ENCODE measurements around the gene OSMR. TPM values are rescaled to one million over a fixed set of nuclear protein-coding genes. Genes with fewer than 3 reads are reported as not detected.

The OSMR gene
- total and polyA plus RNA-seq, 5 experiments from 2014 or later: 0.13 to 0.18 TPM; not detected in 3

DNA sequence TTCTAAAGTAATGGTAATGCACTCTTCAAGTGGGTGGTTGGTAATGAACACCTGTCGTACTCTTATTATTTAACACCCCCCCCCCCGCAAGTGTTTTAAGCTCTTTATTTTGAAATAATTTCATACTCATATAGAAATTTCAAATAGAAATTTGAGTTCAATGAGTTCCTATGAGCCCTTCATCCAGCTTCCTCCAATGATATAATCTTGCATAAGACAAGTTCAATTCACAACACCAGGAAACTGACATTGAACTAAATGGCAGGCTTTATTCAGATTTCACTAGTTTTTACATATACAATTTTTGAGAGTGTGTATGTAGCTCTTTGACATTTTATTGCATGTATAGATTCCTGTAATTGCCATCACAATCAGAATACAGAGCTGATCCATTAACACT lies 30.9 kb upstream of the OSMR start:
- POLR2A ChIA-PET: no interaction called here
- no peaks in the 10 kb centered on the region for H3K9me3 Mint-ChIP-seq
- no peak overlapping the region for H3K27ac Mint-ChIP-seq
- ATAC-seq (no peak), DNase-seq (no peak)
- H3K4me3 Mint-ChIP-seq: no peak overlapping the region
- no peaks in the 10 kb centered on the region for H3K36me3 Mint-ChIP-seq
- peaks cover 0 to 1% (median under 1%) of the 10 kb centered on the region in 4 donors for H3K4me1 Mint-ChIP-seq
- peaks cover 17 to 63% (median 42%) of the 10 kb centered on the region in 5 donors for H3K27me3 Mint-ChIP-seq

DNA sequence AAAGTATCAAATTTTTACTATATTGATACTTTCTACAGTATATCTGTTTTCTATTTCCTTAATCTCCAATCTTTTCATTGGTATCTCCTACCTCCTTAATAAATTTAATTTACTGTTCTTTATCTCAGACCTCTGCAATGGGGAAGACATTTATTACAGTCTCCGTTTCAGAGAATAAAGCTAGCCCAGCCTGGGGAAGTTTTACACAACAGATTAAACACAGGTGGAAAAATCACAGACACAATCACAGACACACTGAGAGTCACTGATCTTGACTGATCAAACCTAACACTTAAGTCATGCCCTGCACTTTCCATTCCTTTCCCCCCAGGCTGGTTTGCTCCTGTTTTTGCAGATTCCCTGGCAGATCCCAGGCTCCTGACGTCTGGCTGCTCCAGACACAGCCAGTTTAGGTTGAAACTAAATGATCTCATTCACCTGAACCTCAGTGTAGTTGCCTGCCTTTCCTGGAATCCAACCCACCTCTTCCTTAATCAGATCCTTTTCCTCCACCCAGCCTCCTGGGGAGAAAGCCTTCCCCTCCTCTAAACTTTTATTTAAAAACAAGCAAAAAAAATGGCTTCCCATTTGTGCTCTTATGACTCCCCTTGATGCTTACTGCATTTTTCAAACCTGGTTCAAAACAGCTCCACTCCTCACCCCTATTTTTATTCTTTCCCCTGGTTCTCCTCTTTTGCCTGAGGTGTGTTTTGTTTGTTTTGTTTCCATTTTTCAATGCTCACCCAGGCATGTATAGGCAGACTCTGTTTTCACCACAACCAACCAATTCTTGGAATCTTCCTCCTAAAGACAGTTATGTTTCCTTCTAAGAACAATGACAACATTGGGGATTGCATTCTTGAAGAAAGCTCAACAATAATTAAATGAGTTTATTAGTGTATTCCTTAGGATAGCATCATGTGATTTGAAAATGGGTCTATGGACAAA lies 29.5 kb upstream of the OSMR start:
- no peak for DNase-seq
- no peak for ATAC-seq
- peaks cover 17 to 58% (median 40%) of the 10 kb centered on the region in 5 donors for H3K27me3 Mint-ChIP-seq
- no peaks in the 10 kb centered on the region for H3K36me3 Mint-ChIP-seq
- peaks cover 0 to 5% (median 0%) of the 10 kb centered on the region in 9 donors for H3K9me3 Mint-ChIP-seq
- POLR2A ChIA-PET: no interaction called here
- no peaks in the 10 kb centered on the region for H3K4me1 Mint-ChIP-seq
- H3K27ac Mint-ChIP-seq: no peak overlapping the region
- H3K4me3 Mint-ChIP-seq: no peak overlapping the region

DNA sequence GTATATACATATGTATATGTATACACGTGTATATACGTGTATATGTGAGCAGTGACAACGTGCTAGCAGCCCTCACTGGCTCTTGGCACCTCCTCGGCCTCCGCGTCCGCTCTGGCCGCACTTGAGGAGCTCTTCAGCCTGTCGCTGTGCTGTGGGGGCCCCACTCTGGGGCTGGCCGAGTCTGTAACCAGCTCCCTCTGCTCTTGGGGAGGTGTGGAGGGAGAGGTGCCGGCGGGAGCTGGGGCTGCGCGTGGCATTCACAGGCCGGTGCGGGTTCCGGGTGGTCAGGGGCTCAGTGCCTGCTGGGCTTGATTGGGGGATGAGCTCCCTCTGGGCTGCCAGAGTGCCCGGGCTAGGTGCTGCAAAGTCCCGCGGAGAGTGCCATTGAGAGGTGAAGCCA lies 24.1 kb upstream of the OSMR start:
- Mint-ChIP-seq H3K9me3 (peaks cover 0 to 8% (median 0%) of the 10 kb centered on the region in 9 donors), H3K4me3 (no peak overlapping the region), H3K4me1 (no peaks in the 10 kb centered on the region), H3K27ac (no peak overlapping the region), H3K36me3 (peaks cover 0 to 1% (median 0%) of the 10 kb centered on the region in 3 donors), H3K27me3 (peaks cover 6 to 20% (median 18%) of the 10 kb centered on the region in 5 donors)
- POLR2A ChIA-PET: no interaction called here
- DNase-seq (no peak), ATAC-seq (no peak)

DNA sequence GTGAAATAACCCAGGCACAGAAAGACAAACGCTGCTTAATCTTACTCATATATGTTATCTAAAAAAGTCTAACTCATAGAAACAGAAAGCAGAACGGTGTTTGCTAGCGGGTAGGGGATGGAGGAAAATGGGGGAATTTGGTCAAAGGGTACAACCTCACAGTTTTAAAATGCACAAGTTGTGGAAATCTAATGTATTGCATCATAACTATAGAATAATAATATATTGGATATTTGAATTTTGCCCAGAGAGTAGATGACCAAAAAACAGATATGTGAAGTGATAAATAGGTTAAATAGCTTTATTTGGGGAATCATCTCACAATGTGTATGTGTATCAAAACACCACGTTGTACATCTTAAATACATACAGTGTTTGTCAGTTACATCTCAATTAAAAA lies 22.3 kb upstream of the OSMR start:
- H3K27me3 Mint-ChIP-seq: peaks cover 6 to 22% (median 15%) of the 10 kb centered on the region in 5 donors
- H3K4me1 Mint-ChIP-seq: no peaks in the 10 kb centered on the region
- POLR2A ChIA-PET: no interaction called here
- H3K36me3 Mint-ChIP-seq: peaks cover 0 to 4% (median 0%) of the 10 kb centered on the region in 3 donors
- ATAC-seq (no peak), DNase-seq (no peak)
- H3K27ac Mint-ChIP-seq: no peak overlapping the region
- H3K9me3 Mint-ChIP-seq: peaks cover 0 to 8% (median 0%) of the 10 kb centered on the region in 9 donors
- H3K4me3 Mint-ChIP-seq: no peak overlapping the region

DNA sequence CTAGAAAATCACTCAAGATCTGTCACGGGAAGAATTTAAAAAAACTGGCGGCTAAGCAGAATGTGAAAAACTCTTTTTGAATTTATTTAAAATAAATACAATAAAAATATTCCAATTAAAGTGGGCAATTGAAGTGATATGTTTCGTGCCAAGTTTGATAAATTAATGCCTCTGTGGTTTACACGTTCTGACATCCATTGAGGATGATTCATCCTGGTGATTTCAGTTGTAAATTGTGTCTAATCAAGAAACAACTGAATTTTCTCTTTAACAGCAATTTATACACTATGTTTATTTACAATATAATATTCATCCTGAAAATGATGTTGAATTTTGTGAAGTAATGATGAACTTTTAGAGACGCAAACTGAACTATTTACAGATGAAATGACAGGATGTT lies 21.0 kb upstream of the OSMR start:
- Mint-ChIP-seq H3K9me3 (peaks cover 0 to 8% (median 0%) of the 10 kb centered on the region in 9 donors), H3K36me3 (peaks cover 0 to 4% (median 0%) of the 10 kb centered on the region in 3 donors), H3K27me3 (peaks cover 9 to 36% (median 15%) of the 10 kb centered on the region in 5 donors), H3K4me1 (no peaks in the 10 kb centered on the region), H3K4me3 (no peak overlapping the region), H3K27ac (no peak overlapping the region)
- DNase-seq: no peak
- ATAC-seq: no peak
- POLR2A ChIA-PET: no interaction called here

DNA sequence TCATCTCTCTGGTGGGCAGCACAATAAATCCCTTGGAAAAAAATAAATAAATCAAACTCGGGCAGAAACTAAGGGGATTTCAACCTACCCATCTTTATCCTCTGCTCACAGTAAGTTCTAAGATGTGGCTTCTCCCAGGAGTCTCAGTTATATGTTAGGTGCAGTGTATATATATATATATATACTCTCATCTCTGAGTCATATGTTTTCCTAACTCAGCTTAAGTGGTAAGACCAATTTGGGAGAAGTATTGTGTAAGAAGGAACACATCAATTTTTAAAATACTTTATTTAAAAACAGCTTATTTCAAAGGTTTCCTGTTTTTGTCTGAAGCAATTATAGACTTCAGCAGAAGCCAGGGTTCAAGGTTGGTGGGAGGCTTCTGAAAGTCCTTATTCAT lies 20.3 kb upstream of the OSMR start:
- Mint-ChIP-seq H3K27me3 (peaks cover 9 to 42% (median 15%) of the 10 kb centered on the region in 5 donors), H3K9me3 (peaks cover 0 to 2% (median 0%) of the 10 kb centered on the region in 9 donors), H3K4me3 (no peak overlapping the region), H3K4me1 (no peaks in the 10 kb centered on the region), H3K27ac (no peak overlapping the region), H3K36me3 (peaks cover 0 to 4% (median 0%) of the 10 kb centered on the region in 3 donors)
- ATAC-seq (no peak), DNase-seq (no peak)
- POLR2A ChIA-PET: no interaction called here

DNA sequence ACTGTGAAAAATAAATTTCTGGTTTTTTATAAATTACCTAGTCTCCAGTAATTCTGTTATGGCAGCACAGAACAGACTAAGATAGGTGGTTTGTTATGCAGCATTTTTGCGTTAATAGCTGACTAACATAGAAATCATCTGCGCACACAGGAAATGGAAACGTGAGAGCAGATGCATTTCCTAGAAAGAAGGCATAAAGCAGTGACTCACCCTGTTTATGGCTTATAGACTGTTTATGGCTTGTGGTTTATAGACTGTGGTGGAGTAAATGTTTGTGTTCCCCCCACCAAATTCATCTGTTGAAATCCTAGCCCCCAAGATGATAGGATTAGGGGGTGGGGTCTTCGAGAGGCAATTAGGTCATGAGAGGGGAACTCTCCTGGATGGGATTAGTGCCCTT lies 18.3 kb upstream of the OSMR start:
- H3K9me3 Mint-ChIP-seq: peaks cover 0 to 2% (median 0%) of the 10 kb centered on the region in 9 donors
- H3K27ac Mint-ChIP-seq: no peak overlapping the region
- ATAC-seq (no peak), DNase-seq (no peak)
- H3K36me3 Mint-ChIP-seq: peaks cover 0 to 4% (median 0%) of the 10 kb centered on the region in 3 donors
- H3K4me3 Mint-ChIP-seq: no peak overlapping the region
- POLR2A ChIA-PET: no interaction called here
- H3K27me3 Mint-ChIP-seq: peaks cover 9 to 43% (median 19%) of the 10 kb centered on the region in 5 donors
- peaks cover 0 to 2% (median 0%) of the 10 kb centered on the region in 4 donors for H3K4me1 Mint-ChIP-seq

DNA sequence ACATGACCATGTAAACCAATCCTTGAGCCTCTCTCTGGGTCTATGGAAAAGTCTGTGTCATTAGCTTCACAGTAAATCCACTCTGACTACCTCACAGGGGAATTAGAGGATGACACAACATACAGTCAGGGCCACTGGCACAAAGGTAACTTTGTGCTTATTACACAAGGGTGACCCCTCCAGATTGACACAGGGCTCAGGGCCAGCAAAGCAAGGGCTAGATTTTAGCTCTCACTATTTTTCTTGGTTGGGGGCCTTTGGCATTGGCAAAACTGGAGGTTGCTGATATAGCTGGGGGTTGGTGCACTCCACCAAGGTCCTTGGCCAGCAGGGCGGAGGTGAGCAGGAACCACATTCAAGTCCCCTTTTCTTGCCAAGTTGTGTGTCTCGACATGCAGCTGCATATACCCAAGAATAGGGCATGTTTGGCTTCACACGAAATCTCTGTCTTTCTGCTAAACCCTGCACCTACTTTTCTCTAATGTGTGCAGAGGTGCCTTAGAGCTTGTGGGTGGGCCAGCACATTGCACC lies 15.2 kb upstream of the OSMR start:
- H3K4me3 Mint-ChIP-seq: no peak overlapping the region
- no peak overlapping the region for H3K27ac Mint-ChIP-seq
- POLR2A ChIA-PET: no interaction called here
- H3K27me3 Mint-ChIP-seq: peaks cover 13 to 47% (median 18%) of the 10 kb centered on the region in 5 donors
- H3K36me3 Mint-ChIP-seq: peaks cover 0 to 4% (median 0%) of the 10 kb centered on the region in 3 donors
- H3K4me1 Mint-ChIP-seq: peaks cover 0 to 2% (median 0%) of the 10 kb centered on the region in 4 donors
- no peak for DNase-seq
- no peak for ATAC-seq
- no peaks in the 10 kb centered on the region for H3K9me3 Mint-ChIP-seq

DNA sequence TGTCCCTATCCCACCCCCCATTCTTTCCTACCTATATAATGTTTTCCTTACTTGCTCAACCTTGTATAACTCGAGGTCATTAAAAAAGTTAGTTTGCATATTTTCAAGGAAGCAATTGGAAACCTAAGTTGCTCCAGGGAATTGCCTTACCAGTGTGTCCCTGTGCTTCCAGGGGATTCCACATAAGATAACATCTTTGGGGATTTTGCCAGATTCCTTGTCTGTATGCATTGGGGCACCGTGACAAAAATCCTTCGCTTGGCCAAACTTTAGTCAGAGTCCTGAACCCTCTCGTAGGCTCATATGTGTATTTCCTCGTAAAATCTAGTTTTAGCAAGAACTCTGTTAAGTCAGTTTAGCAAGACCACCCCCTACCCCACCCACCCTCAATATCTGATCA lies 14.7 kb upstream of the OSMR start:
- POLR2A ChIA-PET: no interaction called here
- H3K4me1 Mint-ChIP-seq: peaks cover 0 to 2% (median 0%) of the 10 kb centered on the region in 4 donors
- peaks cover 0 to 4% (median 0%) of the 10 kb centered on the region in 3 donors for H3K36me3 Mint-ChIP-seq
- H3K9me3 Mint-ChIP-seq: no peaks in the 10 kb centered on the region
- no peak overlapping the region for H3K4me3 Mint-ChIP-seq
- ATAC-seq (no peak), DNase-seq (no peak)
- peaks cover 13 to 53% (median 23%) of the 10 kb centered on the region in 5 donors for H3K27me3 Mint-ChIP-seq
- H3K27ac Mint-ChIP-seq: no peak overlapping the region

DNA sequence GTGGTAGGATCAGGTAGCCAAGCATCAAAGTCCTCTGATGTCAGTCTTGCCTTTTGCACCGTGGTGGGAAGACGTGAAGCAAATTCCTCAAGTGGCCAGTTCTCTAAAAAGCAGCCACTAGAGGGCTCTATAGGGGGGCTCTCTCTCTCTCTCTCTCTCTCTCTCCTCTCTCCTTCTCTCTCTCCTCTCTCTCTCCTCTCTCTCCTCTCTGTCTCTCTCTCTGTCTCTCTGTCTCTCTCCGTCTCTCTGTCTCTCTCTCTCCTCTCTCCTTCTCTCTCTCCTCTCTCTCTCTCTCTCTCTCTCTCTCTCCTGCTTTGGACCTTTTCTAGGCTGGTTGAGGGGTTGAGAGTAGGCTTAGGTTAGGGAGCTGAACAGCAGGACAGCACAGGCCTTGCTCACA lies 13.9 kb upstream of the OSMR start:
- POLR2A ChIA-PET: no interaction called here
- H3K36me3 Mint-ChIP-seq: peaks cover 0 to under 1% (median 0%) of the 10 kb centered on the region in 3 donors
- no peaks in the 10 kb centered on the region for H3K9me3 Mint-ChIP-seq
- no peak for DNase-seq
- no peak for ATAC-seq
- H3K27ac Mint-ChIP-seq: no peak overlapping the region
- no peak overlapping the region for H3K4me3 Mint-ChIP-seq
- peaks cover 12 to 51% (median 15%) of the 10 kb centered on the region in 5 donors for H3K27me3 Mint-ChIP-seq
- H3K4me1 Mint-ChIP-seq: peaks cover 0 to 2% (median 0%) of the 10 kb centered on the region in 4 donors

DNA sequence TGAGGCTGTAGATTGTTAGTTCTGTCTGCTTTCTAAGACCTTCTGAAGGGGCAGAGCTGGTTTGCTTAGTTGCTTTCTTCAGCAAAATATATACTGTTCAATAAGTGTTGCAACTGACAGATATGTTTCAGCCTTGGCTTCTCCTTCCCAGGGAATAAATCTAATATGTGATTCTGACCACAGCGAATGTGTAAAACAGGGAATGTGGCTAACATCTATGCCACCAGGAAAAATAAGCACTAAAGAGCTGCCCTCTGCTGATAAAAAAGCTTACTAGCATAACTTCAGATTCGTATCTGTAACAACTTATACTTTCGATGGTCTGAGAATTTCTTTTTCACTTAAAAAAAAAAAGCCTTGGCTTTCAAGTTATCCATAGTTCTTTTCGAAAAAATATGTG lies 13.0 kb upstream of the OSMR start:
- Mint-ChIP-seq H3K4me3 (no peak overlapping the region), H3K36me3 (no peaks in the 10 kb centered on the region), H3K4me1 (peaks cover 0 to 2% (median 0%) of the 10 kb centered on the region in 4 donors), H3K27ac (no peak overlapping the region), H3K27me3 (peaks cover 12 to 43% (median 15%) of the 10 kb centered on the region in 5 donors), H3K9me3 (no peaks in the 10 kb centered on the region)
- no peak for ATAC-seq
- DNase-seq: no peak
- POLR2A ChIA-PET: no interaction called here

DNA sequence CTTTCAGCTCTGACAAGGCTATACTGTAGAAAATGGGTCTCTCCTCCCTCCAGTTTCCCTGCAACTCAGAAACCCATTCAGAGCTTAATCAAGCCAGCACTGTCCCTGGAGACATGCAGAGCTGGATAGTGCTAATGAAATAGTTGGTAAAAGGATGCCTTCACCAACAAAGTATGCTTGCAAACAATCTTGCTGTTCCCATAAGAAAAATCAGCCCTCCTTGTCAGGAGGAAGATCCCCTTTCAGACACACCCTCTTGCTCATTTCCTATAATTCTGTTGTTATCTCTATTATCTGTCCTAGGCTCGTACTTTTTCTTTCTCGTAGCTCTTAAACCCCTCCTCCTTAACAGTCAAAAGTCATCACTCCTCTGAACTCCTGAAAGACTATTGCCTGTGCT lies 9.9 kb upstream of the OSMR start:
- no peak for ATAC-seq
- DNase-seq: no peak
- no peak overlapping the region for H3K4me3 Mint-ChIP-seq
- POLR2A ChIA-PET: no interaction called here
- H3K36me3 Mint-ChIP-seq: no peaks in the 10 kb centered on the region
- peaks cover 0 to 2% (median 0%) of the 10 kb centered on the region in 4 donors for H3K4me1 Mint-ChIP-seq
- H3K9me3 Mint-ChIP-seq: no peaks in the 10 kb centered on the region
- no peak overlapping the region for H3K27ac Mint-ChIP-seq
- H3K27me3 Mint-ChIP-seq: peaks cover 15 to 30% (median 21%) of the 10 kb centered on the region in 5 donors

DNA sequence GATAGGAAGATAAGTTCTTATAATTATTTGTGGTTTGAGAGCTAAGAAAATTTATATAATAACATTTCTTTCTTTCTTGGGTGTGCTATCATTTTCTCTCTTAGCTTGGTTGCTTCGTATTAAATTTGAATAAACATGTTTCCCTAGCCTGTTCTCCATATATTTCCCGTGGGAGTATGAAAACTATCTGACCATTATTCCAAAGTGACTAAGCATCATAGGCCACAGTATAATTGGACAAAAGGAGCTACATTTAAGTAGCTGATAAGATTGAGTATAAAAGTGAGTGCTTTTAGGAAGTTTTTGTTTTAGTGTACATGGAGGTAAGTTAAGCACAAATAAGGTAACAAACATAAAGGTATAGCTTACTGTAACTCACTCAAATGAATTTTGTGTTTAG lies 8.4 kb upstream of the OSMR start:
- DNase-seq (no peak), ATAC-seq (no peak)
- POLR2A ChIA-PET: no interaction called here
- no peak overlapping the region for H3K4me3 Mint-ChIP-seq
- no peaks in the 10 kb centered on the region for H3K9me3 Mint-ChIP-seq
- no peak overlapping the region for H3K27ac Mint-ChIP-seq
- H3K36me3 Mint-ChIP-seq: no peaks in the 10 kb centered on the region
- peaks cover 17 to 41% (median 24%) of the 10 kb centered on the region in 5 donors for H3K27me3 Mint-ChIP-seq
- H3K4me1 Mint-ChIP-seq: no peaks in the 10 kb centered on the region

Data from naive thymus-derived CD8-positive, alpha-beta T cell (primary cell).